Measurements from ENCODE around the gene ITGA11.

- TF ChIP-seq POLR2A (IDR thresholded peaks at IDR 0.05): no peak
- TF ChIP-seq, protein P1, sequence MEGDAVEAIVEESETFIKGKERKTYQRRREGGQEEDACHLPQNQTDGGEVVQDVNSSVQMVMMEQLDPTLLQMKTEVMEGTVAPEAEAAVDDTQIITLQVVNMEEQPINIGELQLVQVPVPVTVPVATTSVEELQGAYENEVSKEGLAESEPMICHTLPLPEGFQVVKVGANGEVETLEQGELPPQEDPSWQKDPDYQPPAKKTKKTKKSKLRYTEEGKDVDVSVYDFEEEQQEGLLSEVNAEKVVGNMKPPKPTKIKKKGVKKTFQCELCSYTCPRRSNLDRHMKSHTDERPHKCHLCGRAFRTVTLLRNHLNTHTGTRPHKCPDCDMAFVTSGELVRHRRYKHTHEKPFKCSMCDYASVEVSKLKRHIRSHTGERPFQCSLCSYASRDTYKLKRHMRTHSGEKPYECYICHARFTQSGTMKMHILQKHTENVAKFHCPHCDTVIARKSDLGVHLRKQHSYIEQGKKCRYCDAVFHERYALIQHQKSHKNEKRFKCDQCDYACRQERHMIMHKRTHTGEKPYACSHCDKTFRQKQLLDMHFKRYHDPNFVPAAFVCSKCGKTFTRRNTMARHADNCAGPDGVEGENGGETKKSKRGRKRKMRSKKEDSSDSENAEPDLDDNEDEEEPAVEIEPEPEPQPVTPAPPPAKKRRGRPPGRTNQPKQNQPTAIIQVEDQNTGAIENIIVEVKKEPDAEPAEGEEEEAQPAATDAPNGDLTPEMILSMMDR (IDR thresholded peaks at IDR 0.05): no peak
These were observed 32.0 kb upstream of the ITGA11 start for GRCh38 chr15:68463996-68464395.

Measured in breast epithelium (tissue), 3 donors.